GM21390 (cell line): Measurements from ENCODE around the gene ESRRG.

ENCODE experiments used
- ATAC-seq: cut with Tn5 transposase; IDR thresholded peaks from one replicate; pipeline ENCODE4 v1.9.1; 2021; ENCODE audit not compliant: unreplicated experiment

Gene ESRRG

GRCh38 chr1:216632980-216633379 is 90.2 kb downstream of the ESRRG start:
- no peak for ATAC-seq

DNA sequence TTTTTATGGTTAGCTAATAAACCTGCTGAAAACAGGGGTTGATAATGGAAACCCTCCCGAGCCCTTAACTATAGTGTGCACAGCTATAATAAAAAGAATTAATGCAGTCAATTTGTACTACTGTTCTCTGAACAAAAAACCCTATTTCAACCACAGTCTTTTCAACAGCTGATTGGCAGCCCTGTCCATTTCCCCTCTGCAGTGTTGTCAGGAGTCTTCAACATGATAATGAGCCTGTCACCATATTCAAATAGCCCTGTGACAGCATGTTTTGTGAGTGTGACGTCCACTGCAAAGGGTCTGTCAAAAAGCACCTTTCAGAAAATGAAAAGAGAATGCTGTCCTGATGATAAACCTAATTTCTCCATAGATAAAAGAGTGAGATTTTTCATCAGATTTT is 92.7 kb downstream of the ESRRG start:
- ATAC-seq = no peak

GRCh38 chr1:216627252-216627651 is 96.0 kb downstream of the ESRRG start:
- no peak for ATAC-seq

GRCh38 chr1:216626394-216627067 is 96.7 kb downstream of the ESRRG start:
- ATAC-seq = no peak

GRCh38 chr1:216621536-216621935 is 101.7 kb downstream of the ESRRG start:
- ATAC-seq = no peak

- ATAC-seq = no peak
Observed at GRCh38 chr1:216617081-216617875, 106.0 kb downstream of the ESRRG start.

DNA sequence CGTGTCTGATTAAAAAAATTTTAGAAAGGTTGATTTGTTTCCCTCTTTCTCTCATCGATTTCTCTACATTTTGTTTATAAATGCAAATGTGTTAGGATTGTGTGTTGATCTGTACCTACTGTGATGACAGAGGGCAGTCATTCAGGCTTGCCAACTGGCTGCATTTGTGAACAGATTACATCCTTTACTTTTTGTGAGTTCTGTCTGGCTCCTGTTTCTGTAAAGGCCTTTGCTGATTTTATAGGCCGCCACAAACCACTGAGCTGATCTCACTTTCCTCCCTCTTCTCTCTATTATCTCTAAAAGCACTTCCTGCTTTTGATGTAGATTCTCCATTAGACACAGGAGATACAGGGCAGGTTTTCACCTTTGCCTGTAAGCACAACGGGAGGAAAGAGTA is 106.8 kb downstream of the ESRRG start:
- no peak for ATAC-seq

- no peak for ATAC-seq
Observed at GRCh38 chr1:216614011-216614934, 109.0 kb downstream of the ESRRG start.

DNA sequence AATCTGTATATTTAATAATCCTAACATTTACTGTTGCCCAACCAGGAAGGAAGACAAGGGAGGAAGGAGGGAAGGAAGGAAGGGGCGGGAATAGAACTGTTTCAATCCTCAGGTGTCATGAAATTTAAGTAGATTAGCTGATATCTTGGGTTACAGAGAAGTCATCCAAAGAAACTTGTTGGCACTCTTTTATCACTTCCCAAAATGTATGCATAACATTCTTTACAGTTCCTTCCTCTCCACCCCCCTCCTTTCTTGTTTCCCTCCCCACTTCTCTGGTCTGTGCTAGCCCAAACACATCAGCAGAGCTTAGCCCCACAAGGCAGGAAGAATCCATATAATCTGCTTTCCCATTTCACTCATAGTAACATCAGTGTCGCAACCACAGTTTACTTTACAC is 110.9 kb downstream of the ESRRG start:
- ATAC-seq = no peak

DNA sequence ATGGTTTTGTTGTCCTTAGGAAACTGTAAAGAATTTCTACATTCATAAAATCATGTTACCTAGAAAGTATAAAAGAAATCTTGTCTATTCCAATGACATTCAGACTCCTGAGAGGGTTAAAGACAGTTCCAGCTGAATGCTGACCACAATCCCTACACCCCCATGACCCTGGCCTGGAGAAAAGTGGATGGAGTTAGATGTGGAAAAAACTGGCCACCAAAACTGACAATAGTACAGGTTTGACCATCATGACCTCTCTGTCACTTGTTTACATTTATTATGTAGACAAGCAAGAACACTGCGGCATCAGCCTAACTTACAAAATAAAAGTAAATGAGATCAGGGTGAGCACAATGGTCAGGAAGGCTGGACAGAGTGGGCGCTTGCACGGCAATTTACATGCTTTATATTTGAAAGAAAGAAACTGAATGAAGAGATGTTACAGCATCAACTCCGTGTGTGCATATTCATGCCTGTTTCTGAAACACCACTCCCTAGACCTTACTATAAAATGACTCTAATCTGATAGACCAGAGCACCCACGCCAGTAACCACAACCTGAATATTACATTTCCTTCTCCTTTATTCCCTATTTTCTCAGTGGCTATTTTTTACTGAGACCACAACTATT is 116.0 kb downstream of the ESRRG start:
- no peak for ATAC-seq

GRCh38 chr1:216606047-216606637 is 117.1 kb downstream of the ESRRG start:
- no peak for ATAC-seq

DNA sequence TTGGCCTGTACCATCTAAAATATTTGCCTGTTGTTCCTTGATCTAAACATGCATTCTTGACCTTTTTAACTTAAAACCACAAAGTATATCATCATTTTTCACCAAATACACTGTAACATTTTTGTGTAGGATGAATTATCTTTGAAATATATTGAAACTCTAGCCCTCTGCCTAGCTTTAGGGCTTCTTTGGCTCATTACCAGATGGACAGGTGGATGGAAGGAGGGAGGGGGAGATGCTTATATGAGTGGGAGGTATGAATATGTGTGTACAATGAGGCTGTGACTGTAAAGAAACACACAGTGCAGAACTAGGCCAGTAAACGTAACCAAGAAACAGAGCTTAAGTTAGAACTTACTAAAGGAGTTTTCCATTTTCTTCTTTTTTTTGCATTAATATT is 118.5 kb downstream of the ESRRG start:
- no peak for ATAC-seq

DNA sequence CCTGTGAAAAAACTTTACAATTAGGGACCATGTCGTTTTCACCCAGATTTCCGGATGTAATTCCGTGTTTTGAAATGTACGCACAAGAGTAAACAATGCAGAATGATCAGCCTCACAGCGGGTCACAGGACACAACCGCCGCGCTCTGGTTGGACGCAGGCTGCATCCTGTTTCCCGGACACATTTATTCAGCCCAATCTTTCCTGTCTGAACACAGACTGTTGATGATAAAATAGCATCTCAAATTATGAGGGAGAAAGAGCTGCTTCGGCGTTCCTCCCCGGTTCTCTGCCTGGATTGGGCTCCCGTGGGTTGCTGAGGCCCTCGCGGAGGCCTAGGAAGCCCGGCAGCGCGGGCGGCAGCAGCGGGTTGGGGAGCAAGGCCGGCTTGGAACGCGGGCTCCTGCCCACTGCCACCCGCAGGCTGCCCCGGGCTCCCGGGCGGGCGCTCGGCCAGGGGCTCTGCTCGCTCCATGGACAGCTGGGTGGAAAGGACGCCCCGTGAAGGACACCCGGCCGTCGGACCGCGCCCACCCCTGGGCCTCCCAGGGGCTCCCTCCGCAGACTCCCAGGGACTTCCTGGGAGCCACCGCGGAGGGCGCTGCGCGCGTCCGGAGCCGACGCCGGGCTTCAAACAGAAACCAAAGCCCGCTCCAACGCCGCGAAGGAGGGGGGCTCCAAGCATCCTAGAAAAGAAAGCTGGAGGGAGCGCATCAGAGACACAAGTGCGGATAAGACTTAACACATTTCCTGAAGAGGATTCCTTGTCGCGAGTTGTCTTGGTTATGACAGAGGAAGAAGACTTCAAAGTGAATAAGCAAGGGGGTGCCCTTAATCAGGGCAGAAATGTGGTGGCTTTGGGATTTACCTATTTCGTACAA is 122.3 kb downstream of the ESRRG start:
- ATAC-seq = peak; percentile 86

DNA sequence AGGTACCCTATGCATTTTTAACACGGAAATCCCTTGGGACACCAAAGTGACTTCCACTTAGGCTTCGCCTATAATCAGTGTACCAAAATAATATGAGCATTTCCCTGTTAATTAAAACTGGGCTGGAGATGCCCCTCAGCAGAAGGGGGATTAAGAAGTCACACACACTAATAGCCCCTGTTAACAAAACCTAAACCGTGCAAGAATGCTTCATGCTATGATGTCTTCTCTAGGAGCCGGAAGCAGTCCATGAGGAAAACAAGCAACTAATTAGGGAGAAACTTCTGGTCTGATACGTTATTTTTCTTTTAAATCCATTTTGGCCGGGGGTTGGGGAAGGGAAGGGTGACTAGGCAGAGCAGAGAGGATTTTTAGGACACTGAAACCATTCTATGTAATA is 123.4 kb downstream of the ESRRG start:
- ATAC-seq = no peak

DNA sequence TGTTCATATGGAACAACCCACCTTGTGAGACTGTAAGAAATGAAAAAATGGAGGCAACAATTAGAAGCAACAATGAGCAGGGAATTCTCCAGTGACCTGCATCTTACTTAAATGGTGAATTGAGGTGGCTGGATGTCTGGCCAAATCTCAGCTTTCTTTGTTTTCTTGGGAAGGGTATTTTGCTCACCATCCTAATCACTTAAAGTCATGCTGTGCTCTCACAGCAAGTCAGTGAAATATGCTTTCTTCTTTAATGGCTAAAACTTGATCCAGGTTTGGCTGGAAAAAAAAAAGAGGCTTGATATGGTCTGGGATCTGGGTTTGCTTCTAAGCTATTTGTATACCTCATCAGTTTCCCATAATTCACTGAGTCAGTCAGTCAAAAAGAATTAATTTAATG is 124.8 kb downstream of the ESRRG start:
- ATAC-seq = no peak

DNA sequence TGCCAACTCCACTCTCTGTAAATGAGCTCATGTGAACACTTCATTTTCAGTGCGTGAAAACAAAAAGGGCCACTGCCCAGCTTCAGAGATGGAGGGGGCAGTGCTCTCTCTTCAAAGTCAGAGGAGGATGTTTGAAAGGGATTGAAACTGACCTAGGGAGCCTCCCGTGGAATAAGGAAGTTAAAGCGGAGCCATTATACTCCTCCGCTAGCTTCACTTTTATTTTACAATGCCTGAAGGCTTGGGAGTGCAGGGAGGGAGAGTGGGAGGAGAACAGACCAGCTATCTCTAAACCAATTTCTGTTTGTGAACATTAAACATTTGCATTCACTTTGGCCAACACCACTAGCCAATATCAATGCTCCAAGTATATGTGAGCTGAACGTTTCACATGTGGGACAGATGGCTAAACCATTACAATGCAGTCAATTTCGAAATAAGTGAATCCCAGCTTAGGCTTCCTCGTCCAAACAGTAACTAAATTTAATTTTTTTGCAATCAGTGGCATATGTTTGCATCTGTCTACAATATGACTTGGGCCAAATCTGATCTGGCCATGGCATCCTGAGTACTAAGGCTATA is 126.9 kb downstream of the ESRRG start:
- no peak for ATAC-seq

DNA sequence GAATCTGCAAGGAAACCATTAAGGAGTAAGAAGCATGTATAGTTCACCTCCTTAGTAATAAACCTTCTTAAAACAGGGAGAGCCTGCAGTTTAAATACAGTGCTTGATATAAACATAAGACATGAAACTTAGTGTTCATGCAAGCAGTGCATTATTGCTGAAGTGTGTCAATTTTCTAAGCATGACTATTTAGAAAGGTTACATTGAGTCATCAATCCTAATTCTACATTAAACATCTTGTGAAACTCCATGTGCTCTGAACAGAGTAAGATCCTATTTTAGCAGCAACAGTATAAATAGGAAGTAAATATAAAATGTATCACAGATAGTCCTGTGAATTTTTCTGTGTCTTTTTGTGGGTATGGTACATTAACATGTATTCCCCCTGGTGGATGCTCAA is 135.5 kb downstream of the ESRRG start:
- ATAC-seq = no peak

DNA sequence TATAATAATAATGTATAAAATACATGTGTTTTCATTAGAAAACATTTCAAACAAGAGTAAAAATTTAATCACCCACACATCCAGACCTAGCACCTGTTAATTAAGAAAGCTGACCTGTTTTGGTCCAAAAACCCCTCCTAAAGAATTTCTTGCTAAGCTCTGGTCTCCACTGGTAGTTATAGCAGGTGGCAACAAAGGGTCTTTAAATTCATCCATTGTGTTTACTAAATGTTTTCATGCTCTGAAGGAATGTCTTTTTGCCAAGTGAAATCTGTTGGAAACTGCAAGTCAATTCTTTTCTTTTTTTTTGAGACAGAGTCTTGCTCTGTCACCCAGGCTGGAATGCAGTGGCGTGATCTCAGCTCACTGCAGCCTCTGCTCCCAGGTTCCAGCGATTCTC is 141.1 kb downstream of the ESRRG start:
- ATAC-seq = no peak

- ATAC-seq = no peak
Observed at GRCh38 chr1:216580538-216581057, 142.6 kb downstream of the ESRRG start.
